Measurements from ENCODE around the gene LAMTOR4. TPM values are rescaled to one million over a fixed set of nuclear protein-coding genes. Genes with fewer than 3 reads are reported as not detected.
A peak's percentile ranks its signal among the peaks of the same experiment; 100 is the strongest.

The LAMTOR4 gene
- total and polyA plus RNA-seq, 2 experiments from 2014 or later: 49.4 to 92.2 TPM

- Histone ChIP-seq H2AFZ (no peak overlapping the region; the same call in 1 of the 2 replicates), H4K20me1 (ENCODE audit: insufficient read depth) (no peaks in the 10 kb centered on the region; the same call in 1 of the 2 replicates), H3K9me3 (ENCODE audit: low read depth) (no peaks in the 10 kb centered on the region), H3K9me2 (ENCODE audit: insufficient read depth) (no peaks in the 10 kb centered on the region), H3K4me2 (ENCODE audit: unreplicated experiment) (peak overlapping the region; percentile 79), H3K79me2 (ENCODE audit: insufficient read depth) (peaks cover 17% of the 10 kb centered on the region; the same call in 1 of the 2 replicates), H3K4me1 (ENCODE audit: insufficient read depth) (peaks cover 5% of the 10 kb centered on the region; the same call in 1 of the 2 replicates), H3F3A (ENCODE audit: insufficient read depth) (0 out of 2 replicates have a peak, but pooled peaks cover 3% of the 10 kb centered on the region), H3K36me3 (ENCODE audit: low read depth) (no peaks in the 10 kb centered on the region; the same call in 1 of the 2 replicates), H3K27ac (no peak overlapping the region), H3K4me3 (peak overlapping the region; percentile 97), H3K27me3 (replicated peaks; ENCODE audit: insufficient read depth) (no peaks in the 10 kb centered on the region), H3K9ac (peak overlapping the region; percentile 82)
- TF ChIP-seq EZH2phosphoT487 (IDR thresholded peaks at IDR 0.05; ENCODE audit: insufficient read depth, low read depth): no peak
- TF ChIP-seq EZH2 (IDR thresholded peaks at IDR 0.05; ENCODE audit: insufficient read depth, poor library complexity, severe bottlenecking): no peak
- 28 to 47% methylated on average over 15 to 32 of the region's 32 CpGs for WGBS, 2 experiments (ENCODE audit: low coverage in 1 of 2, low lambda C conversion rate in 2 of 2, missing lambda C conversion rate in 2 of 2)
- in situ Hi-C loops (cut with MboI): no loop called here
- DNase-seq: peak; percentile 74
Measured at GRCh38 chr7:100157334-100158228, 8.9 kb downstream of the LAMTOR4 start.

GRCh38 chr7:100158229-100159098, 9.7 kb downstream of the LAMTOR4 start, which contains the start of gene TRAPPC14:
Gene TRAPPC14 (minus strand): TSS chr7:100158723. CDS start chr7:100158499, 224 bp downstream.
- peak within 1 kb of the TSS; percentile 37 for H3K27ac ChIP-seq
- H3K79me2 ChIP-seq (ENCODE audit: insufficient read depth): peaks cover 17% of the 10 kb centered on the region; the same call in 1 of the 2 replicates
- no peaks in the 10 kb centered on the region for H3K9me3 ChIP-seq (ENCODE audit: low read depth)
- no peaks in the 10 kb centered on the region; the same call in 1 of the 2 replicates for H4K20me1 ChIP-seq (ENCODE audit: insufficient read depth)
- in situ Hi-C loops (cut with MboI): no loop called here
- H3F3A ChIP-seq (ENCODE audit: insufficient read depth): no peaks in the 10 kb centered on the region
- peak within 1 kb of the TSS; percentile 79 for H3K4me2 ChIP-seq (ENCODE audit: unreplicated experiment)
- peak; percentile 90 for DNase-seq
- peak within 1 kb of the TSS; percentile 82 for H3K9ac ChIP-seq
- H3K36me3 ChIP-seq (ENCODE audit: low read depth): no peaks in the 10 kb centered on the region; the same call in 1 of the 2 replicates
- peaks cover 5% of the 10 kb centered on the region; the same call in 1 of the 2 replicates for H3K4me1 ChIP-seq (ENCODE audit: insufficient read depth)
- no peaks in the 10 kb centered on the region for H3K9me2 ChIP-seq (ENCODE audit: insufficient read depth)
- H3K4me3 ChIP-seq: peak within 1 kb of the TSS; percentile 97
- H3K27me3 ChIP-seq (replicated peaks; ENCODE audit: insufficient read depth): no peaks in the 10 kb centered on the region
- WGBS, 2 experiments (ENCODE audit: low coverage in 1 of 2, low lambda C conversion rate in 2 of 2, missing lambda C conversion rate in 2 of 2): 1% methylated on average over 40 to 62 of the region's 87 CpGs
- H2AFZ ChIP-seq: peak within 1 kb of the TSS; percentile 97
- TF ChIP-seq EZH2 (IDR thresholded peaks at IDR 0.05; ENCODE audit: insufficient read depth, poor library complexity, severe bottlenecking): no peak
- TF ChIP-seq EZH2phosphoT487 (IDR thresholded peaks at IDR 0.05; ENCODE audit: insufficient read depth, low read depth): no peak

GRCh38 chr7:100159099-100159623, 10.4 kb downstream of the LAMTOR4 start:
- Histone ChIP-seq H3K27me3 (replicated peaks; ENCODE audit: insufficient read depth) (no peaks in the 10 kb centered on the region), H3K79me2 (ENCODE audit: insufficient read depth) (peaks cover 17% of the 10 kb centered on the region; the same call in 1 of the 2 replicates), H3K9me2 (ENCODE audit: insufficient read depth) (no peaks in the 10 kb centered on the region), H3K4me1 (ENCODE audit: insufficient read depth) (peaks cover 5% of the 10 kb centered on the region; the same call in 1 of the 2 replicates), H4K20me1 (ENCODE audit: insufficient read depth) (no peaks in the 10 kb centered on the region; the same call in 1 of the 2 replicates), H3K4me2 (ENCODE audit: unreplicated experiment) (peak overlapping the region; percentile 79), H3K9ac (peak overlapping the region; percentile 82), H2AFZ (peak overlapping the region; percentile 97), H3K9me3 (ENCODE audit: low read depth) (no peaks in the 10 kb centered on the region), H3K36me3 (ENCODE audit: low read depth) (no peaks in the 10 kb centered on the region; the same call in 1 of the 2 replicates), H3F3A (ENCODE audit: insufficient read depth) (no peaks in the 10 kb centered on the region), H3K4me3 (peak overlapping the region; percentile 97), H3K27ac (peak overlapping the region; percentile 37; the same call in 1 of the 2 replicates)
- TF ChIP-seq EZH2 (IDR thresholded peaks at IDR 0.05; ENCODE audit: insufficient read depth, poor library complexity, severe bottlenecking) (no peak), EZH2phosphoT487 (IDR thresholded peaks at IDR 0.05; ENCODE audit: insufficient read depth, low read depth) (no peak)
- DNase-seq: peak; percentile 15
- in situ Hi-C loops (cut with MboI): no loop called here
- 55% methylated on average over 7 of the region's 7 CpGs for WGBS, 2 experiments (ENCODE audit: low coverage in 1 of 2, low lambda C conversion rate in 2 of 2, missing lambda C conversion rate in 2 of 2)
